Uterus (tissue), 2 donors: ENCODE measurements around the gene LAMB4.

Experiments
- CTCF ChIP-seq, 4 experiments: fragments of 200-600 bp in 2 of 4; fragments of 450-650 bp in 2 of 4; sonication (generic) in 2 of 4; IDR thresholded peaks; one replicate each; pipeline ENCODE4 v1.5.1; 2016 to 2019; ENCODE audit warnings: antibody characterized with exemption in 4 of 4, mild to moderate bottlenecking in 2 of 4, moderate library complexity in 1 of 4
- POLR2A ChIP-seq, 2 donors: fragments of 450-650 bp; IDR thresholded peaks; one replicate each; pipeline ENCODE4 v1.6.1; 2016; ENCODE audit warnings: antibody characterized with exemption in 2 of 2, mild to moderate bottlenecking in 1 of 2, moderate library complexity in 1 of 2

GRCh38 chr7:108124820-108125219 is 5.3 kb downstream of the LAMB4 start:
- TF ChIP-seq POLR2A (IDR thresholded peaks at IDR 0.05): no peak
- TF ChIP-seq CTCF (IDR thresholded peaks at IDR 0.05): no peak
